ENCODE data around the gene MFAP4. TPM values are rescaled to one million over a fixed set of nuclear protein-coding genes. Genes with fewer than 3 reads are reported as not detected.

MFAP4 gene
- total and polyA plus RNA-seq, 9 of the 15 experiments (the other 6 are each of a cell fraction or from before 2014, with no cell fraction given), result 0.07 to 0.24 TPM; not detected in 7

GRCh38 chr17:19378416-19379360 lies 8.3 kb downstream of the MFAP4 start, which contains the start of gene MAPK7:
Gene MAPK7 (plus strand): TSS chr17:19378498. CDS start chr17:19378901, 403 bp downstream.
- no peaks in the 10 kb centered on the region; a peak in 1 of 5 replicates for H3K27me3 ChIP-seq (ENCODE audit: control insufficient read depth in 2 of 2, insufficient read depth in 2 of 2, low read length in 2 of 2)
- intact Hi-C loops (cut with micrococcal nuclease), result no loop called here
- peak within 1 kb of the TSS; percentile 65 for H3K4me3 ChIP-seq
- 12% methylated on average over 24 of the region's 69 CpGs for WGBS (ENCODE audit: insufficient coverage, low coverage, missing lambda C conversion rate)
- no peaks in the 10 kb centered on the region for H4K20me1 ChIP-seq (replicated peaks; ENCODE audit: control insufficient read depth, insufficient read depth, low read length)
- no peaks in the 10 kb centered on the region for H3K9me1 ChIP-seq (ENCODE audit: control insufficient read depth, insufficient read depth, low read length)
- H3K4me2 ChIP-seq (ENCODE audit: insufficient read depth, low read length), result peak within 1 kb of the TSS; percentile 87
- peak within 1 kb of the TSS; percentile 98 for H2AFZ ChIP-seq (ENCODE audit: low read depth, low read length)
- in situ Hi-C loops (cut with MboI), result no loop called here
- H3K27ac ChIP-seq (ENCODE audit: extremely low read depth, low read depth, low read length), result peak within 1 kb of the TSS; percentile 83
- ATAC-seq (peak; percentile 2; the same call in 2 of the 3 replicates), DNase-seq (ENCODE audit: extremely low read depth in 1 of 4, low spot score in 3 of 4) (peak in 2 of 4 experiments; percentile 27 to 32), FAIRE-seq (no peak)
- ChIA-PET POLR2A (interaction anchor here (0.9 to 2.2 kb wide), 6 partner anchors 8 to 55 kb away, joined by 3 to 11 read pairs (median 7); partner anchors contain the start of genes B9D1 and MFAP4), CTCF (ENCODE audit: low intra/inter-chr PET ratio) (no interaction called here)
- H3K4me1 ChIP-seq (replicated peaks in 1 of 2; ENCODE audit: control insufficient read depth in 2 of 2, insufficient read depth in 2 of 2, low read length in 2 of 2), result peaks cover 0 to 11% of the 10 kb centered on the region in 2 experiments; a peak in 3 of 5 replicates
- H3K36me3 ChIP-seq (ENCODE audit: control insufficient read depth, insufficient read depth, low read length), result peaks cover 21% of the 10 kb centered on the region; the same call in 1 of the 3 replicates
- peaks cover 9% of the 10 kb centered on the region; the same call in 2 of the 3 replicates for H3K79me2 ChIP-seq (ENCODE audit: control insufficient read depth, insufficient read depth, low read length)
- BruUV-seq (replicated peaks), result no TSS peak
- H3K9me3 ChIP-seq (replicated peaks; ENCODE audit: control insufficient read depth, insufficient read depth, low read depth, low read length), result no peaks in the 10 kb centered on the region
- peak within 1 kb of the TSS; percentile 83 to 94 for H3K9ac ChIP-seq (ENCODE audit: insufficient read depth in 1 of 2, low read depth in 2 of 2, low read length in 2 of 2)
- TF ChIP-seq POLR3A (IDR thresholded peaks at IDR 0.05; ENCODE audit: borderline replicate concordance, extremely low read depth, insufficient read depth, insufficient read length) (no peak), HMG20A (CRISPR knock-in tag; conservative IDR thresholded peaks at IDR 0.05) (no peak), PKNOX1 (IDR thresholded peaks at IDR 0.05) (peak; percentile 65), CBX5 (IDR thresholded peaks at IDR 0.05; ENCODE audit: borderline replicate concordance, low read depth) (no peak), DMBX1 (CRISPR knock-in tag; IDR thresholded peaks at IDR 0.05; ENCODE audit: borderline replicate concordance) (no peak), PHF8 (IDR thresholded peaks at IDR 0.05; ENCODE audit: borderline replicate concordance, low read length) (peak; percentile 29; the same call in 1 of the 2 replicates), MNT (conservative IDR thresholded peaks at IDR 0.05) (peak in 1 of 2 experiments; percentile 30; a peak in 1 of 4 replicates), YBX1 (IDR thresholded peaks at IDR 0.05) (no peak), NR2C2 (CRISPR knock-in tag; IDR thresholded peaks at IDR 0.05) (no peak), NR2C2 (tag; IDR thresholded peaks at IDR 0.05) (0 out of 2 replicates have a peak, but pooled peaks have one; percentile 34), MAX (CRISPR knock-in tag; IDR thresholded peaks at IDR 0.05) (0 out of 2 replicates have a peak, but pooled peaks have one; percentile 28), ZNF778 (CRISPR knock-in tag; IDR thresholded peaks at IDR 0.05) (no peak), RFX7 (CRISPR knock-in tag; IDR thresholded peaks at IDR 0.05) (no peak), SIN3A (IDR thresholded peaks at IDR 0.05; ENCODE audit: borderline replicate concordance in 2 of 2, control insufficient read depth in 1 of 2, low read depth in 2 of 2, low read length in 2 of 2) (peak in 1 of 2 experiments; percentile 73; a peak in 2 of 4 replicates), ZFX (CRISPR knock-in tag; IDR thresholded peaks at IDR 0.05) (peak; percentile 44), VEZF1 (CRISPR knock-in tag; IDR thresholded peaks at IDR 0.05) (peak; percentile 54)
